ENCODE measurements around the gene NUB1.
A peak's percentile ranks its signal among the peaks of the same experiment; 100 is the strongest.

The NUB1 gene

DNA sequence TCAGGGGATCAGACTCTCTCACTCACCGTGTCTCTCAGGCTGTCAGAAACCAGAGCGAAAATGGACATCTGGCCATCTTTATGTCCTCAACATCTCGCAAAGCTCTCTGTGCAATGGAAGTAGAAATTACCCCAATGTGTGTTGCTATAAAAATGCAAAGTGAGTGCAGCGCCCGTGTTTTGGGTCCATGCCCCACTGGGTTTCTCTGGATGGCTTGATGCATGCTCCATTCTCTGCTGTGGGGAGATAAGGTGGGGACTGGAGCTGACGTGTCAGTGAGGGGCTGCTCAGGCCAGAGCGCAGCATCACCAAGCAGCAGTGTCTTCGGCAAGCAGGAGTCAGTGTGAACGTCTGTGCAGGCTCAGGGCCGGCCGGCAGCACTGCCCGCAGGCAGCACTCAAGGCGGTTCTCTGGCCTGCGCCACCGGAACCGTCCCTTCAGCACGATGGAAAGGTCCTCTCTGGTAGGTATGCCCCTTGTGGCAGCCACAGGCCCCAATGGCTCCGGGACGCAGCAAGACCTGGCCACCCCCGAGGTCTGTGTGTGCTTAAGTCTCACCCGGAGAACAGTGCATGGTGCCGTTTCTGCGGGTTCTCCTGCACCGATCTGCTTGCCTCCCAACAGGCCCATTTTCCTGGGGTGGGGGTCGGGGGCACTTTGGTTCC, 38.1 kb downstream of the NUB1 start:
- intact Hi-C loops (cut with DNase I; ENCODE audit: low total_unique reads), result loop anchor here (10.0 kb wide), 1 partner anchor 385 kb away; no protein-coding TSS in a partner anchor
- Histone ChIP-seq H3K27me3 (peaks cover 0 to 14% of the 10 kb centered on the region in 2 donors), H3K36me3 (peaks cover 26 to 58% (median 38%) of the 10 kb centered on the region in 3 donors), H3K4me1 (peaks cover 0 to 18% (median 14%) of the 10 kb centered on the region in 4 donors), H3K4me3 (no peak overlapping the region), H3K27ac (no peak overlapping the region), H3K9me3 (no peaks in the 10 kb centered on the region)
- DNase-seq, result no peak
- TF ChIP-seq, protein P1, sequence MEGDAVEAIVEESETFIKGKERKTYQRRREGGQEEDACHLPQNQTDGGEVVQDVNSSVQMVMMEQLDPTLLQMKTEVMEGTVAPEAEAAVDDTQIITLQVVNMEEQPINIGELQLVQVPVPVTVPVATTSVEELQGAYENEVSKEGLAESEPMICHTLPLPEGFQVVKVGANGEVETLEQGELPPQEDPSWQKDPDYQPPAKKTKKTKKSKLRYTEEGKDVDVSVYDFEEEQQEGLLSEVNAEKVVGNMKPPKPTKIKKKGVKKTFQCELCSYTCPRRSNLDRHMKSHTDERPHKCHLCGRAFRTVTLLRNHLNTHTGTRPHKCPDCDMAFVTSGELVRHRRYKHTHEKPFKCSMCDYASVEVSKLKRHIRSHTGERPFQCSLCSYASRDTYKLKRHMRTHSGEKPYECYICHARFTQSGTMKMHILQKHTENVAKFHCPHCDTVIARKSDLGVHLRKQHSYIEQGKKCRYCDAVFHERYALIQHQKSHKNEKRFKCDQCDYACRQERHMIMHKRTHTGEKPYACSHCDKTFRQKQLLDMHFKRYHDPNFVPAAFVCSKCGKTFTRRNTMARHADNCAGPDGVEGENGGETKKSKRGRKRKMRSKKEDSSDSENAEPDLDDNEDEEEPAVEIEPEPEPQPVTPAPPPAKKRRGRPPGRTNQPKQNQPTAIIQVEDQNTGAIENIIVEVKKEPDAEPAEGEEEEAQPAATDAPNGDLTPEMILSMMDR (IDR thresholded peaks at IDR 0.05), result no peak

DNA sequence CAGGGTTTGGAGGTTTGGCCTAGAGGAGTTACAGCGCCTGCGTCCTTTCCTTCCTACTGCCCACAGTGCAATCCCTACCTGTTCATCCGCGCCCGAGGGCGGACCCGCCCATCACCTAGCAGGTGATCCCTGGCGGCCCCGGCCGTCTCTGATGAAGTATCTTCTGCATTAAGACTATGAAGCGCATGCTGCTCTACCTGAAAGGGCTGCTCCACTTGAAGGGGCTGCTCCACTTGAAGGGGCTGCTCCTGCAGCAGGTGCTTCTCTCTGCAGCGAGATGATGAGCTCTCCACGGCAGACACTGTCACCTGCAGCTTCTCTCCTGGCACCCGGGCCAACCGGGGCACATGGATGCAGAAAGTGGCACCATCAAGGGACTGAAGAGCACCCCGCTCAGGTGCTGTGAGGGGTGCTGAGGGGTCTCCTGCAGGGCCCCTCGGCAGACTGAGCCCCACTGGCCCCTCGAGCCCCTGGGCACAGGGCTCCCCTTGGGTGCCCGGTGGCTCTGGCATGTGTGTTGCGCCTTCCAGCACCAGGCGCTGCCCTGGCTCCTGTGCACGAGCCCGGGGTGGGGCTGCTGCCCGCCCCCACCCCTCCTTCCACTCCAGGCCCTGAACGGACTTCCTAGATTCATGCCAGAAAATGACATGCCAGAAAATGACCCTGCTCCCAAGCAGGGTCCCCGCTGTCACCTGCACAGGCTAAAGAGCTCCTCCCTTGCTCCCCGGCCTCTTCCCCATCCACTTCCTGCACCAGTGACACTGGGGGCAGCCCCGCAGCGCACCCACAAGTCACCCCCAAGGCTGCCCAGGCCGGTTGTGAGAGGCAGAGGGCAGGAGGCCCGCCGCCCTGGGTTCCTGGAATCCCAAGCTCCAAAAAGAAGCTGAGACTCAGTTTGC, 38.8 kb downstream of the NUB1 start:
- Histone ChIP-seq H3K9me3 (no peaks in the 10 kb centered on the region), H3K36me3 (peaks cover 25 to 51% (median 30%) of the 10 kb centered on the region in 3 donors), H3K4me1 (peaks cover 0 to 26% (median 18%) of the 10 kb centered on the region in 4 donors), H3K27ac (no peak overlapping the region), H3K4me3 (no peak overlapping the region), H3K27me3 (peaks cover 0 to 14% of the 10 kb centered on the region in 2 donors)
- no peak for DNase-seq
- intact Hi-C loops (cut with DNase I; ENCODE audit: low total_unique reads), result no loop called here
- TF ChIP-seq, protein P1 (IDR thresholded peaks at IDR 0.05), result no peak

DNA sequence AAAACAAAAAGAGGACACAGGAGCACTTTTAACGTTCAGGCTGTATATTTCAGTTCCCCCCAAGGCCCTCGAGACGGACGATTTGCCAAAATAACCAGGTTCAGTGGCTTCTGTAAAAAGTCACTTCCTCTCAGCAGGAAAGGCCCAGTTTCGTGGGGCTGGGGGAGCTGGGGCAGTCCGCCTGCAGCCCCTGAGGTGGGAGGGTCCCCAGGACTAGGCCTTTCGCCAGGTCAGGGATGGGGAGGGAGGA, 39.4 kb downstream of the NUB1 start:
- TF ChIP-seq, protein P1 (IDR thresholded peaks at IDR 0.05), result no peak

DNA sequence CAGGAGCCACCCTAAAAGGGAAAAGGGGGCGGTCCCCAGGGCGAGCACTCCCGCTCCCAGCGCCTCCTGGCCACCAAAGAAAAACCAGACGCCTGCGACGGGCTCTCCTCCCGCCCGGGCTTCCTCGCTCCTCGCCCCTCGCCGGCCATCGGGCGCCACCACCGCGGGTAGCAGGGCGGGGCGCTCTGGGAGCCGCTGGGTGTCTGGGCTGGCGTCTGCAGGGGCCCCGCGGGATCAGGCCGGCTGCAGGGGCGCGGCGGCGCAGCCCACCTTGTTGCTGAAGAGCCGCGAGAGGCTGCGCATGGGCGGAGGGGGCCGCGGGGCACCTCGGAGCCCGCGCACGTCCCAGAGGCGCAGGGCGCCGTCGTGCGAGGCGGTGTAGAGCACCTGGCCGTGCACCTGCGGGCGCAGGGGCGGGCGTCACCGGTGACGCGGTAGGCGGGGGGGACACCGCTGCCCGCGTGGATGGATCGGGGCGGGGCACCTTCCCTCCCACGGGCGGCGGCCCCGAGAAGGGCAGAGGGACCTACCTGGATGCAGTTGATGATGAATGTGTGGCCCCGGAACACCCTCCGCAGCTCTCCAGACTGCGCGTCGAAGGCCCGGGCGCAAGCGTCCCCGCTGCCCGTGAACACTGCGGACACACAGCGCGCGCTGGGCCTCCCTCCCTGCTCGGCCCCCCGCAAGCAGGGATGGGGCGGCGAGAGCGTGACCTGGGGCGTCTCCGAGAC, 39.9 kb downstream of the NUB1 start:
- peaks cover 17 to 40% (median 19%) of the 10 kb centered on the region in 3 donors for H3K36me3 ChIP-seq
- no peak overlapping the region for H3K27ac ChIP-seq
- H3K27me3 ChIP-seq, result peaks cover 0 to 14% of the 10 kb centered on the region in 2 donors
- peaks cover 0 to 37% (median 25%) of the 10 kb centered on the region in 4 donors for H3K4me1 ChIP-seq
- TF ChIP-seq, protein P1 (IDR thresholded peaks at IDR 0.05), result no peak
- DNase-seq, result no peak
- peak overlapping the region; percentile 32 to 42 for H3K4me3 ChIP-seq
- no peaks in the 10 kb centered on the region for H3K9me3 ChIP-seq
- intact Hi-C loops (cut with DNase I; ENCODE audit: low total_unique reads), result no loop called here

More for the DNA sequence above, 39.4 kb downstream of the NUB1 start:
- peaks cover 0 to 32% (median 23%) of the 10 kb centered on the region in 4 donors for H3K4me1 ChIP-seq
- no peaks in the 10 kb centered on the region for H3K9me3 ChIP-seq
- peaks cover 22 to 45% (median 24%) of the 10 kb centered on the region in 3 donors for H3K36me3 ChIP-seq
- H3K4me3 ChIP-seq, result peak overlapping the region; percentile 32 to 42
- DNase-seq, result no peak
- intact Hi-C loops (cut with DNase I; ENCODE audit: low total_unique reads), result no loop called here
- no peak overlapping the region for H3K27ac ChIP-seq
- peaks cover 0 to 14% of the 10 kb centered on the region in 2 donors for H3K27me3 ChIP-seq

DNA sequence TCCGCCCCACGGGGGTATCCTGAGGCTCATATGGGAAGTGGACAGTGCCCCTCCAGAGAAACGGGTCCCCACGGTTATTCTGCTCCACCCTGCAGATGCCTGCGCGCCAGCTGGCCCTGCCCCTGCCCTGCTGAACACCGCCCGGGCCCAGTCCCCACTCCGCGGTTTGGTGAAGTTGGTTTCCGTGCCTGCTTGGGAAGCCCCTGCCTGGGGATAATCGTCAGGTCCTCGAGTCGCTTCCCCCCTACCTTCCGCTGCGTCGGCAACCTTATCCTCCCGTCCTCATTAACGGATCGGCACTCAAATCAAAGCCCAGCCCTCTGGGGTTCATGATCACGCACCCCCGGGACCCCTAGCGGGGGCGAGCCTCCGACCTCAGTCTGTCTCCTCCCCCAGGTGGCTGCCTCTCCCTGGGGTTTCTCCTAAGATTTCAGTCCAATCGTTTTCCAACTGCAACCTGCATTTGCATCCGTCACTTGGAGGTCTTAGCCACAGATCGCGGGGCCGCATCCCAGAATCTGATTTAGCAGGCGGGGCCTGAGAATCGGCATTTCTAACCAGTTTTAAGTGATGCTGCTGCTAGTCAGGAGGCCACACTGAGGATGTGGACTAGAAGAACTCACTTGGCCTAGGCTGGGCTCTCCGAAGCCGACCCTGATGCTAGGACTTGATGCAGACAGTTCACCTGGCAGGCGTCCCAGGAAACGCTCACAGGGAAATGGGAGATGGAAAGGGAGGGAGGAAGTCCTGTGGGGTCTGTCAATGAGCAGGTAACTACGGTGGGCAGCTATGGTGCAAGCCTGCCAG, 40.7 kb downstream of the NUB1 start:
- H3K4me3 ChIP-seq, result peak overlapping the region in 1 of 2 donors; percentile 42
- H3K9me3 ChIP-seq, result no peaks in the 10 kb centered on the region
- DNase-seq, result no peak
- TF ChIP-seq, protein P1 (IDR thresholded peaks at IDR 0.05), result no peak
- peaks cover 9 to 32% (median 12%) of the 10 kb centered on the region in 3 donors for H3K36me3 ChIP-seq
- peaks cover 0 to 39% (median 27%) of the 10 kb centered on the region in 4 donors for H3K4me1 ChIP-seq
- intact Hi-C loops (cut with DNase I; ENCODE audit: low total_unique reads), result no loop called here
- H3K27ac ChIP-seq, result no peak overlapping the region
- peaks cover 0 to 14% of the 10 kb centered on the region in 2 donors for H3K27me3 ChIP-seq

Data from tibial artery (tissue), 4 donors.